Keratinocyte (primary cell): ENCODE data around the gene SIRT7. TPM values are rescaled to one million over a fixed set of nuclear protein-coding genes. Genes with fewer than 3 reads are reported as not detected.
"Not testable (repeated sequence)": the region's sequence is repeated elsewhere in the genome, so short reads cannot be mapped to it uniquely, and the experiment has no call there.

ENCODE experiments used
- DNase-seq: peaks from one replicate; pipeline ENCODE4 v3.0.0-alpha.2; 2011; ENCODE audit warnings: low read depth, missing footprints, low spot score
- FAIRE-seq: peaks from 2 replicates; lab custom pipeline; 2011; peaks lifted over from hg19 to GRCh38; lab: Jason Lieb, UNC
- H2AFZ ChIP-seq: 2 replicates; pipeline ENCODE4 v1.6.0; 2012; ENCODE audit warnings: low read length, control low read depth, inconsistent platforms; ENCODE audit not compliant: control insufficient read depth
- H3K27ac ChIP-seq: 2 replicates; pipeline ENCODE4 v1.5.1; 2011; ENCODE audit warnings: low read length; ENCODE audit not compliant: control insufficient read depth, insufficient read depth
- H3K27me3 ChIP-seq: 3 replicates; pipeline ENCODE4 v1.6.0; 2011; ENCODE audit warnings: low read length; ENCODE audit not compliant: control insufficient read depth, insufficient read depth; ENCODE audit errors: extremely low read depth
- H3K36me3 ChIP-seq, 2 experiments: 2 replicates in 1 of 2; 3 replicates in 1 of 2; pipeline ENCODE4 v1.5.1; 2011; ENCODE audit warnings: low read length in 2 of 2, mild to moderate bottlenecking in 1 of 2; ENCODE audit not compliant: control insufficient read depth in 2 of 2, insufficient read depth in 2 of 2; ENCODE audit errors: extremely low read depth in 1 of 2
- H3K4me1 ChIP-seq: 3 replicates; pipeline ENCODE4 v1.5.1; 2011; ENCODE audit warnings: low read length; ENCODE audit not compliant: control insufficient read depth, insufficient read depth; ENCODE audit errors: extremely low read depth
- H3K4me2 ChIP-seq: 3 replicates; pipeline ENCODE4 v1.6.0; 2011; ENCODE audit warnings: low read depth, low read length; ENCODE audit not compliant: control insufficient read depth, insufficient read depth; ENCODE audit errors: extremely low read depth
- H3K4me3 ChIP-seq, 3 experiments: fragments of 200-600 bp in 1 of 3; sonication (generic) in 1 of 3; 2 replicates in 2 of 3; 3 replicates in 1 of 3; pipeline ENCODE4 v1.5.1; 2011 to 2016; ENCODE audit warnings: low read length in 3 of 3, mild to moderate bottlenecking in 3 of 3, control low read depth in 2 of 3, inconsistent platforms in 1 of 3, low read depth in 1 of 3, mixed read lengths in 1 of 3, mixed run types in 1 of 3, moderate library complexity in 1 of 3; ENCODE audit not compliant: control insufficient read depth in 2 of 3, insufficient read depth in 2 of 3; ENCODE audit errors: extremely low read depth in 1 of 3
- H3K79me2 ChIP-seq: 2 replicates; pipeline ENCODE4 v1.6.0; 2012; ENCODE audit warnings: low read length; ENCODE audit not compliant: control insufficient read depth, insufficient read depth
- H3K9ac ChIP-seq: 3 replicates; pipeline ENCODE4 v1.6.0; 2011; ENCODE audit warnings: low read length; ENCODE audit not compliant: control insufficient read depth, insufficient read depth; ENCODE audit errors: extremely low read depth
- H3K9me1 ChIP-seq: 3 replicates; pipeline ENCODE4 v1.6.0; 2011; ENCODE audit warnings: low read length; ENCODE audit not compliant: control insufficient read depth, insufficient read depth; ENCODE audit errors: extremely low read depth
- H3K9me3 ChIP-seq: 2 replicates; pipeline ENCODE4 v1.5.1; 2012; ENCODE audit warnings: low read depth, low read length; ENCODE audit not compliant: control insufficient read depth
- H4K20me1 ChIP-seq: 3 replicates; pipeline ENCODE4 v1.6.0; 2011; ENCODE audit warnings: low read length; ENCODE audit not compliant: control insufficient read depth, insufficient read depth; ENCODE audit errors: extremely low read depth
- EZH2 ChIP-seq: IDR thresholded peaks from one replicate; pipeline ENCODE4 v1.6.1; 2012; ENCODE audit warnings: inconsistent platforms, mild to moderate bottlenecking, low read length, moderate library complexity
- dilution Hi-C: fragments of 300-500 bp; cut with MboI; formaldehyde crosslinking; loops from one replicate; pipeline ENCODE4 v1.7.0; 2020; ENCODE audit warnings: low sequenced_read_pairs; ENCODE audit not compliant: extremely low pct_ligation_motif_present
- polyA plus RNA-seq, 5 experiments: library from polyadenylated mRNA; depleted of rRNA in 3 of 5; stranded (reverse) in 3 of 5; stranded (forward) in 1 of 5; unstranded in 1 of 5; fragments of >200 nt; gene quantifications; 1 replicate in 1 of 5; 2 replicates in 3 of 5; 3 replicates in 1 of 5; pipeline versions ENCODE4 v1.2.1 to v1.2.3, GENCODE V29; 2011 to 2012; ENCODE audit warnings: missing spikeins in 2 of 5, low read depth in 1 of 5, low replicate concordance in 1 of 5
- TF ChIP-seq, protein P1 (sequence below), 3 experiments: IDR thresholded peaks in 1 of 3; conservative IDR thresholded peaks in 1 of 3; optimal IDR thresholded peaks in 1 of 3; 2 replicates in 2 of 3; 3 replicates in 1 of 3; pipeline versions ENCODE3 to v1.5.1; 2011; ENCODE audit warnings: low read length in 3 of 3, mild to moderate bottlenecking in 3 of 3, moderate library complexity in 2 of 3, control low read depth in 1 of 3, inconsistent platforms in 1 of 3; ENCODE audit not compliant: insufficient read depth in 2 of 3; ENCODE audit errors: extremely low read depth in 1 of 3

The SIRT7 gene
- polyA plus RNA-seq, 1 donor (not counting 4 experiments of a cell fraction or from before 2014, with no cell fraction given): 6.9 TPM

- no peak overlapping the region for H3K9ac ChIP-seq
- TF ChIP-seq, protein P1, sequence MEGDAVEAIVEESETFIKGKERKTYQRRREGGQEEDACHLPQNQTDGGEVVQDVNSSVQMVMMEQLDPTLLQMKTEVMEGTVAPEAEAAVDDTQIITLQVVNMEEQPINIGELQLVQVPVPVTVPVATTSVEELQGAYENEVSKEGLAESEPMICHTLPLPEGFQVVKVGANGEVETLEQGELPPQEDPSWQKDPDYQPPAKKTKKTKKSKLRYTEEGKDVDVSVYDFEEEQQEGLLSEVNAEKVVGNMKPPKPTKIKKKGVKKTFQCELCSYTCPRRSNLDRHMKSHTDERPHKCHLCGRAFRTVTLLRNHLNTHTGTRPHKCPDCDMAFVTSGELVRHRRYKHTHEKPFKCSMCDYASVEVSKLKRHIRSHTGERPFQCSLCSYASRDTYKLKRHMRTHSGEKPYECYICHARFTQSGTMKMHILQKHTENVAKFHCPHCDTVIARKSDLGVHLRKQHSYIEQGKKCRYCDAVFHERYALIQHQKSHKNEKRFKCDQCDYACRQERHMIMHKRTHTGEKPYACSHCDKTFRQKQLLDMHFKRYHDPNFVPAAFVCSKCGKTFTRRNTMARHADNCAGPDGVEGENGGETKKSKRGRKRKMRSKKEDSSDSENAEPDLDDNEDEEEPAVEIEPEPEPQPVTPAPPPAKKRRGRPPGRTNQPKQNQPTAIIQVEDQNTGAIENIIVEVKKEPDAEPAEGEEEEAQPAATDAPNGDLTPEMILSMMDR (optimal IDR thresholded peaks at IDR 0.05 in 1 of 3, IDR thresholded peaks at IDR 0.05 in 1 of 3, conservative IDR thresholded peaks at IDR 0.05 in 1 of 3; ENCODE audit: extremely low read depth in 1 of 3, insufficient read depth in 2 of 3, low read length in 3 of 3): no peak
- TF ChIP-seq EZH2: no peak
- no peak overlapping the region for H3K4me2 ChIP-seq
- dilution Hi-C loops: no loop called here
- no peak overlapping the region for H2AFZ ChIP-seq
- no peaks in the 10 kb centered on the region for H3K9me3 ChIP-seq
- peaks cover 31% of the 10 kb centered on the region for H3K27me3 ChIP-seq
- no peaks in the 10 kb centered on the region for H3K79me2 ChIP-seq
- H3K4me1 ChIP-seq: no peaks in the 10 kb centered on the region
- DNase-seq: no peak
- no peaks in the 10 kb centered on the region for H3K9me1 ChIP-seq
- no peaks in the 10 kb centered on the region for H3K36me3 ChIP-seq
- H3K27ac ChIP-seq: no peak overlapping the region
- H3K4me3 ChIP-seq: no peak overlapping the region
- FAIRE-seq: no peak
- H4K20me1 ChIP-seq: no peaks in the 10 kb centered on the region
These were observed 36.4 kb upstream of the SIRT7 start for GRCh38 chr17:81954131-81955057.

DNA sequence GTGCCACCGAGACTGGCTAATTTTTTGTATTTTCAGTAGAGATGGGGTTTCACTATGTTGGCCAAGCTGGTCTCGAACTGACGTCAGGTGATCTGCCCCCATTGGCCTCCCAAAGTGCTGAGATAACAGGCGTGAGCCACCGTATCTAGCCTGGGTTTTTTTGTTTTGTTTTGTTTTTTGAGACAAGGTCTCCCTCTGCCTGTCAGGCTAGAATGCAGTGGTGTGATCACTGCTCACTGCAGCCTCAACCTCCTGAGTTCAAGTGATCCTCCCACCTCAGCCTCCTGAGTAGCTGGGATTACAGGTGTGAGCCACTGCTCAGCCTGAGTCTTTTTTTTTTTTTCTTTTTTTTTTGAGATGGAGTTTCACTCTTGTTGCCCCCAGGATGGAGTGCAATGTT is 35.5 kb upstream of the SIRT7 start:
- H3K9me1 ChIP-seq, H3K9ac ChIP-seq, H3K36me3 ChIP-seq, H3K79me2 ChIP-seq, H3K27ac ChIP-seq, H2AFZ ChIP-seq, H3K4me1 ChIP-seq, H3K4me2 ChIP-seq, DNase-seq, FAIRE-seq, H4K20me1 ChIP-seq, H3K9me3 ChIP-seq, H3K4me3 ChIP-seq, dilution Hi-C loops: not testable (repeated sequence)
- H3K27me3 ChIP-seq: peaks cover 22% of the 10 kb centered on the region
